Stimulated activated CD4-positive, alpha-beta T cell treated with anti-CD3 and anti-CD28 coated beads, Interleukin-1b, Interleukin-23, amount 100 ng/mL, for 48 hours (primary cell): ENCODE measurements around the gene IL11RA.
"Not testable (repeated sequence)": the region's sequence is repeated elsewhere in the genome, so short reads cannot be mapped to it uniquely, and the experiment has no call there.

Source experiments
- DNase-seq: peaks from one replicate; pipeline ENCODE4 v3.0.0-alpha.2; 2020

The IL11RA gene

DNA sequence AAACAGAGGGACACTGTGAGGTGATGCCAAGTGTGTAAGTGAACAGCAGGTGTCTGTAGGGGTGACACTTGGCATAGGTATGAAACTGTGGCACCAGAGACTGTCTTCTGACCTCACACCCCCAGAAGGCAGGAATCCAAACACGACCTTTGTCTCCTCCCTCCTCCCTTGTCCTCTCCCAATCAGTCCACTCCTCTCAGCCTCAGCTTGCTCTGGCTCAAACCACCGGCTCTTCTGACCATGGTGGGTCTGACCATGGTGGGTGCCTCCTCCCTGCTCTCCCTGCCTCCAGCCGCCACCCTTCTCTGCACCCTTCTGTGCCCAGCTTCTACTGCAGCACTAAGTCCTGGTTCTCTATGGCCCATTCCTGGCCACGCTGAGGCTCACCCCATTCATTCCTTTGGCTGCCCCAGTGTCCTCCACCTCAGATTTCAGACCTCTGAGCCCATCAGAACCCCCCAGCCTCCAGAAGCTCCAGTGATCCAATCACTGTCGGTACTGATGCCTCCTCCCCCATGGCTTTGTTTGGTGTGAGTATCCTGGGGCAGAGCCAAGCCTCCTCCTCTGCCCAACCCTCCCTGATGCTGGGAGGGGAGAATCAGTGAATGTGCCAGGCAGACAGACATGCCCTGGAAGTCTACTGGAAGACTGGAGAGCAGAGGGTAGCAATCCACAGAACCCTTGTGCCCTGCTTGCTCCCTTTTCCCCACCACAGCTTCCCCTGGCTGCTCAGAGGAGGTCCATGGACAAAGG is 21.4 kb upstream of the IL11RA start:
- no peak for DNase-seq

DNA sequence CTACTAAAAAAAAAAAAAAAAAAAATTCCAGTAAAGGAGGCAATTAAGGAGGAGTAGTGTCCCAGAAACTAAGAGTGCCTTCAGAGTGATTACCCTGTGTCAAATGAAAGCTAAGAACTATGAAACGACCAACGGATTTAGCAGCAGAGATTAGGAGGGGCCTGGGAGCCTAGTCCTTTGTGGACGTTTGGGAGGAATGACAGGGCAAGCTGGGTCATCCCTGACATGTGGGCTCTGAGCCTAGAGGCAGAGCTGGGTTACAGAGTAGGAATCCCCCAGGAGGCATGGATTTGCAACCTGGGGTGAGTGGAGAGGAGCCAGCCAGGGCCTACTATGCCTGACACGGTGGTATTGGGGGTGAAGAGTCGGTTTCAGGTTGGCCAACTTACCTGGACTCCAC is 18.8 kb upstream of the IL11RA start:
- no peak for DNase-seq

DNA sequence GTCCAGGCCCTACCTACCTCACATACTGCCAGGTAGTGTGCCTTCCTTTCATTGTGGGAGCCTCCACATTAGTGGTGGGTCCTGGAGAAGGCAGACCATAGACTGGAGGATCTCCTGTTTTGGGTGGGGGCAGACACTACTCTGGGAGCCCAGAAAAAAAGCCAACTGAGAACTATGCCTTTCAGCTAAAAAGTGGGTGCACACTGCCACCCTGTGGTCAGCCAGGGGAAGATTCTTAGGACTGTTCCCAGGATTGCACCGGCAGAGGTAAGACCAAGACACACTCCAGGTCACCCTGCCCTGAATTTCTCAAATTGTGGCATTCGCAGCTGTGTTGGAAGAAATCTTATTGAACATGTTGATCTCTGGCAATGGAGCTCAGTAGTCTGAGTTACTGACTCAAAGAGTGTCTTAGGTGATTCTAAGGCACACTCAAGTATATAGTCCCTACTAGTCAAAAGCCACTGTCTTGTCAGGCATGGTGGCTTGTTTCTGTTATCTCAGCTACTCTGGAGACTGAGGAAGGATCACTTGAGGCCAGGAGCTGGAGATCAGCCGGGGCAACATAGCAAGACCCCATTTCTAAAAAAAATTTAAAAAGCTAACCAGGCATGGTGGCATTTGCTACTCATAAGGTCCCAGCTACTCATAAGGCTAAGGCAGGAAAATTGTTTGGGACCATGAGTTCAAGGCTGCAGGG is 18.0 kb upstream of the IL11RA start:
- DNase-seq, result peak; percentile 68

GRCh38 chr9:34634551-34635248 is 17.3 kb upstream of the IL11RA start:
- DNase-seq, result no peak

DNA sequence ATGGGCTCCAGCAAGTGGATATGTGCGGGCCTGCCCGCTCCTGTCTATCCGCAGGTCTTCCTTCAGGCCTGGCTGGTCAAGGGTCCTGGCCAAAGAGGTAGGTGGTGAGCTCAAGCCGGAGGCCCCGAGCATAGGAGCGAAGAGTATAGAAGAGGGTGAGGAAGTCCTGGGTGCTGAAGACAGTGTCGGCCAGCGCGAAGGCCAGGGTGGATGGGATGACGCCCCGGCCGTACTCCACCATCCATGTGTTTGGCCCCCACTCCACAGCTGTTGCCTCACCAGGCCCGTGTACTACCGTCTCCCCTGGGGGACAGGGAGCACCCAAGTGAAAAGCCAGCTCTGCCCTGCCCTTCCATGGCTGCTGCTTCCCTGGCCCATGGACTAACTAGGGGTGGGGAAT is 16.4 kb upstream of the IL11RA start:
- DNase-seq, result no peak

- DNase-seq, result no peak
These were observed 15.1 kb upstream of the IL11RA start for GRCh38 chr9:34636791-34637355.

DNA sequence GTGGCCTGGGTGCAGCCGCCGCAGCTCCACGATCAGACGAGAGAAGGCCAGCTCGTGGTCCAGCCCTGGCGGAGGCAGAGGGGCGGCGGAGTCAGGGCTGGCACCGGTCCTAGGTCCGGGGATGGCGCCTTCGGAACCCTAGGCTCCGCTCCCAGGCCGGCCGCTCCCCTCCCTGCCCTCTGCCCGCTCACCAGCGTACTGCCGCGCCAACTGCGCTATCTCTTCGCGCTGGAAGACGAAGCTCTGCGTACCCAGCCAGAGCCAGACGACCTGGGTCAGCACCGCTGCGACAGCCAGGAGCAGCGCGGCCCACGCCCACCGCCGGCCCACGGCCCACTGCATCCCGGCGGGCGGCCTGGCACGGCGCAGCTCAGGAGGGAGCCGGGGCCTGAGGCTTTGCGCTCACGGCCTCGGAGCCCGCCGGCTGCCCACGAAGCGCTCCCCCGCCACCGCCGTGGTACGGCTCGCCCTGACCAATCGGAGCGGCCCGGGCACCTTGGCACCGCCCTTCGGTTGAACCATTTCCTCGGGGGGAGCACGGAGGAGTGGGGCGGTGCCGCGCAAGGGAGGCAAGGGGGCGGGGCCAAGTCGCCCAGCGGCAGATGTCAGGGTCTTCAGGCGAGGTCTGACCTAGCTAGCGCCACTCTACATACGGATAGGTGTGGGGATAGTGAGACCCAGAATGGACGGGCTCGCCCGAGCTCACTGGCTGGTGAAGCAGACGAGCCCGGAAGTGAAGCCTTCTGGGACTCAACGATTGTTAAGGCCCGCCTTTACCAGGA is 14.4 kb upstream of the IL11RA start, which contains the start of gene SIGMAR1:
SIGMAR1 (minus strand) TSS at position 432 of the 782 bp plus-strand sequence; CDS start at position 342, 90 bp downstream.
- DNase-seq, result peak; percentile 91

- DNase-seq, result no peak
These were observed 13.9 kb upstream of the IL11RA start for GRCh38 chr9:34638138-34638445.

GRCh38 chr9:34639322-34639721 is 12.7 kb upstream of the IL11RA start:
- DNase-seq, result not testable (repeated sequence)

GRCh38 chr9:34642679-34643078 is 9.3 kb upstream of the IL11RA start:
- DNase-seq, result no peak

DNA sequence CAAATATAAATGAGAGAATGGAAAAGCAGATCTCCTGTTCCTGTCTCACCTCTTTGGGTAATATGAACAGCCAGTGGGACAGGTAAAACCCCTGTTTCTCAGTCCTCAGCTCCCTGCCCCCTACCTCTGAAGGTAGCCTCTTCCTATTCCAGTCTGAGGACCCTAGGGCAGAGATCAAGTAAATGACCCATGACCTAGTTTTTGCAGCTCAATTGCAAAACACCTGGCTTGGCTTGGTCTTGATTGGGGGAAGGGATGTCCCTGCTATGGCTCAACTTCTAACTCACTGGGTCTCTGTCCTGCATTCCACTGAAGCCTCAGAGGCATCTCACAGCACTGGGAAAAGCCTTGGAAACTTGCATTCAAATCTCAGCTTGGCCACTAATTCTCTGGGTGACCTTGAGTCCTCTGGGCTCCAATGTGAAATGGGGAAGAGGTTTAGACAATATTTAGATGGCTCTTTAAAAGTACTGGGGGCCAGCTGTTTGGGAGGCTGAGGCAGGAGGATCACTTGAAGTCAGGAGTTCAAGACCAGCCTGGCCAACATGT is 7.1 kb upstream of the IL11RA start:
- no peak for DNase-seq

- peak; percentile 97 for DNase-seq
These were observed 5.5 kb upstream of the IL11RA start, which contains the start of gene GALT for GRCh38 chr9:34646211-34647083. Gene GALT, plus strand, starts transcription at chr9:34646675. Its CDS starts 30 bp downstream, at chr9:34646705.

DNA sequence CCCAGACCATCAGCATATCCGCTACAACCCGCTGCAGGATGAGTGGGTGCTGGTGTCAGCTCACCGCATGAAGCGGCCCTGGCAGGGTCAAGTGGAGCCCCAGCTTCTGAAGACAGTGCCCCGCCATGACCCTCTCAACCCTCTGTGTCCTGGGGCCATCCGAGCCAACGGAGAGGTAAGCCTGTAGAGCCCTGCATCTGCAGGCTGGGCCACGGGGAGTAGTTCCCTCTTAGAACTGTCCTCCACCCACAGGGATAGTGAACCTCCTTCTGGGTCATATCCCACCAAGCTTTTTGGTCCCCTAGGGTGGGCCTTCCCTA is 4.9 kb upstream of the IL11RA start:
- DNase-seq, result no peak

DNA sequence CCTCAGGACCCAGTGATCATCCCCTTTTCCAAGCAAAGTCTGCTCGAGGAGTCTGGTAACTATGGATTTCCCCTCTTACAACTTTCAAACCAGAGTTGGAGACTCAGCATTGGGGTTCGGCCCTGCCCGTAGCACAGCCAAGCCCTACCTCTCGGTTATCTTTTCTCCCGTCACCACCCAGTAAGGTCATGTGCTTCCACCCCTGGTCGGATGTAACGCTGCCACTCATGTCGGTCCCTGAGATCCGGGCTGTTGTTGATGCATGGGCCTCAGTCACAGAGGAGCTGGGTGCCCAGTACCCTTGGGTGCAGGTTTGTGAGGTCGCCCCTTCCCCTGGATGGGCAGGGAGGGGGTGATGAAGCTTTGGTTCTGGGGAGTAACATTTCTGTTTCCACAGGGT is 4.3 kb upstream of the IL11RA start:
- no peak for DNase-seq

DNA sequence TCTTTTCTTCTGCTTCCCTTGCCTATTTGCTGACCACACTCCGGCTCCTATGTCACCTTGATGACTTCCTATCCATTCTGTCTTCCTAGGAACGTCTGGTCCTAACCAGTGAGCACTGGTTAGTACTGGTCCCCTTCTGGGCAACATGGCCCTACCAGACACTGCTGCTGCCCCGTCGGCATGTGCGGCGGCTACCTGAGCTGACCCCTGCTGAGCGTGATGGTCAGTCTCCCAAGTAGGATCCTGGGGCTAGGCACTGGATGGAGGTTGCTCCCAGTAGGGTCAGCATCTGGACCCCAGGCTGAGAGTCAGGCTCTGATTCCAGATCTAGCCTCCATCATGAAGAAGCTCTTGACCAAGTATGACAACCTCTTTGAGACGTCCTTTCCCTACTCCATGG is 3.3 kb upstream of the IL11RA start:
- no peak for DNase-seq

DNA sequence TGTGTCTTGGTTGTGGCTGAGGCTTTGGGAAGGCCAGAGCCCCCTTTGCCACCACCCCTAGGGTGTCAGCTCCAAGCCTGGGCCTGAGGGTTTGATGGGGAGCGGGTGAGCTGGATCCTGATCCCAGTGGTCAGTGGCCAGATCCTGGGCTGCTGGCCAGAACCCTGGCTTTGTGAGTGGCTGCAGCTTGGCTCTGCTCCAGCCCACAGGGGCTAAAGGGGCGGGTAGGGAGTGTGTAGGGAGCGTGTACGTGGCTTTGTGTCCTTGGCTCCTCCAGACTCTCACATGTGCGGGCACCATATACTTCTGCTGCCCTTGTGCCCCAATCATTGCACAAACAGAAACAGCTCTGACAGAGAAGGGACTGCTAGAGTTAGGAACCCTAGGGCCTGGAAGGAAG is 1.2 kb upstream of the IL11RA start:
- no peak for DNase-seq

GRCh38 chr9:34651321-34651720 is 664 bp upstream of the IL11RA start:
- no peak for DNase-seq

DNA sequence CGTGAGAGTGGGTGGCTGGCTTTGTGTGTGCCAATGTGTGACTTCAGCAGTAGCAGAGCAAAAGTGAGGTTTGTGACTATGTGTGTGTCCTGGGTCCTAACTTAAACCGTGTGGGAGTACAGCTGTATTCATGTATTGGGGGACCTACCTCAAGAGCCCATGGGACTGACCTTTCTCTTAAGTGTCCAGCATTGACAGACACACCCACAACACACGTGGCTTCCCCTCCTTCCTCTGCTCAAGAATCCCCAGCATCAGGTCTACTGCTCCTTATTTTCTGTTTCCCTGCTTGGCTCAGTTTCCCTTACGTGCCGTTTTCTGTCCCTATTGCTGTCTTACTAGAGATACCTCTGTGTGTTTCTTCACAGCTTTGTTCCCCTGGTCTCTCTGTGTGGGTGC is 616 bp downstream of the IL11RA start:
- DNase-seq, result no peak

DNA sequence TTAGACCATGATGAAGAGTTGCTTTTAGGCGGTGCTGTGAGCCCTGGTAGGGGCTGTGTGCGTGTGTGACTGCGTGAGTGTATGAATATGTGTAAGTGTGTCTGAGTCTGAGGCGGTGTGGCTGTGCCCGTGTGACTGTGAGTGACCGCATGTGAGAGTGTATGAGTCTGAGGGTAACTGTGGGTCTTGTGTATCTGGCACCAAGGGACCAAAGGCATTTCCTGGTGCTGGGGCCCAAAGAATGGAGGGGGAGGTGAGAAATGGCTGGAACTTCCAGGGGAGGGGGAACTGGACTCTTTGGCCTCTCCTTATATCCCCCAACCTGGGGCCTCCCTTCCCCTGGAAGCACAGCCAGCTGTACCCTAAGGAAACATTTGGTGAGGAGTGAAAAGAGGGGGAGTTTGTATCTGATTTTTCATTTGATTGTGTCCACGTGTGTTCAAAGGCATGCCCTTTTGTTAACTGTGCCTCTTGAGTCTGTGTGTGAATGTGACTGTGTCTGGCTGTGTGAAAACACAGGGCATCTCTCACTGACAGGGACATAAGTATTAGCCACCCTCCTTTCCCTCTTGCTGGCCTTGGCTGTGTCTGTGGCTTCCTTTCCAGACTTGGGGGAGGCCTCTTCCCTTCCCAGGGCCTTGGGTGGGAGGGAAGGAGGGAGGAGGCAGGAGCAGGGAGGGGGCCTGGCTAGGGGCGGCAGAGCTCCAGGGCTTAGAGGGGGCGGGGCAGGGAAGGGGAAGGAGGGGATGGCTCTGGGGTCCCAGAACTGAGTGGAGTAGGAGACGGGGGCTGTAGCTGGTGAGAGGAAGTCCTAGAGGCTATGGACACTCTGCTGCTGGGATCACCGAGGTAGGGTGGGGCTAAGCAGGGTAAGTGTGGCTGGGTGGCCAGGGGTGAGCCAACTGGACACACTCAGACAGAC is 1.4 kb downstream of the IL11RA start:
- DNase-seq, result no peak

- no peak for DNase-seq
These were observed 2.5 kb downstream of the IL11RA start for GRCh38 chr9:34654323-34655051.
